HG02763 (cell line): Measurements from ENCODE around the gene R3HDM1.
A peak's percentile ranks its signal among the peaks of the same experiment; 100 is the strongest.
"Not testable (repeated sequence)": the region's sequence is repeated elsewhere in the genome, so short reads cannot be mapped to it uniquely, and the experiment has no call there.

ENCODE experiments used
- ATAC-seq: cut with Tn5 transposase; IDR thresholded peaks from one replicate; pipeline ENCODE4 v1.9.1; 2021; ENCODE audit warnings: mild to moderate bottlenecking, moderate library complexity; ENCODE audit not compliant: unreplicated experiment

The R3HDM1 gene

DNA sequence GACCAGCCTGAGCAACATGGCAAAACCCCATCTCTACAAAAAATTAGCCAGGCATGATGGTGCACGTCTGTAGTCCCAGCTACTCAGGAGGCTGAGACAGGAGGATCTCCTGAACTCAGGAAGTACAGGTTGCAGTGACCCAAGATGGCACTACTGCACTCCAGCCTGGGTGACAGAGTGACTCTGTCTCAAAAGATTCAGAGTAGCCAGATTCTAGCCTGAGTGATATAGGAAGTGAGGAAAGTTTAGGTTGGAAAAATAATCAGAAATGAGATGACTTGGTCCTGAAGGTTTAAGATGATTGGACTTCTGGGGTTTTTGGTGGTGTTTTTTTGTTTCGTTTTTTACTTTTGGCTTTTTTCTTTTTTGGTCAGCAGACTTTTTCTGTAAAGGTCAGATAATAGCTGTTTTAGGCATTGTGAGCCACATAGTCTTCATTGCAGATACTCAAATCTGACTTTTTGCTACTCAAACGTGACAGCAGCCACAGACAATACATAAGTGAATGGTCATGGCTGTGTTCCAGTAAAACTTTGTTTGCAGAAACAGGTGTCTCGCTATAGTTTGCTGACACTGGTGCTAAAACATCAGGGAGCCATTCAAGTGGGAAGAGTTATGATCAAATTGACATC lies 106.3 kb downstream of the R3HDM1 start:
- peak; percentile 64 for ATAC-seq

DNA sequence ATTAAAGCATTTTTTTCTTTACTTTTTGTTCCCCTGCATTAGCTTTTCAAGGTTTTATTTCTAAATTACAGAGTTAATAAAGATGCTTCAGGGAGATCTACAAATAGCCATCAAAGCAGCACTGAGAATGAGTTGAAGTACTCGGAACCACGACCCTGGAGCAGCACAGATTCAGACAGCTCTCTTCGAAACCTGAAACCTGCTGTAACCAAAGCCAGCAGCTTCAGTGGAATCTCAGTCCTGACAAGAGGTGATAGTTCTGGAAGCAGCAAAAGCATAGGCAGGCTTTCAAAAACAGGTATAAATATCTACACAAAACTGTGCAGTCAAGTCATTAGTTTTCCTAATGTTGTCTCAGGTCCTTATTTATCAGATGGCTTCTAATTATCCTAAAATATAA lies 107.5 kb downstream of the R3HDM1 start:
- ATAC-seq, result no peak

DNA sequence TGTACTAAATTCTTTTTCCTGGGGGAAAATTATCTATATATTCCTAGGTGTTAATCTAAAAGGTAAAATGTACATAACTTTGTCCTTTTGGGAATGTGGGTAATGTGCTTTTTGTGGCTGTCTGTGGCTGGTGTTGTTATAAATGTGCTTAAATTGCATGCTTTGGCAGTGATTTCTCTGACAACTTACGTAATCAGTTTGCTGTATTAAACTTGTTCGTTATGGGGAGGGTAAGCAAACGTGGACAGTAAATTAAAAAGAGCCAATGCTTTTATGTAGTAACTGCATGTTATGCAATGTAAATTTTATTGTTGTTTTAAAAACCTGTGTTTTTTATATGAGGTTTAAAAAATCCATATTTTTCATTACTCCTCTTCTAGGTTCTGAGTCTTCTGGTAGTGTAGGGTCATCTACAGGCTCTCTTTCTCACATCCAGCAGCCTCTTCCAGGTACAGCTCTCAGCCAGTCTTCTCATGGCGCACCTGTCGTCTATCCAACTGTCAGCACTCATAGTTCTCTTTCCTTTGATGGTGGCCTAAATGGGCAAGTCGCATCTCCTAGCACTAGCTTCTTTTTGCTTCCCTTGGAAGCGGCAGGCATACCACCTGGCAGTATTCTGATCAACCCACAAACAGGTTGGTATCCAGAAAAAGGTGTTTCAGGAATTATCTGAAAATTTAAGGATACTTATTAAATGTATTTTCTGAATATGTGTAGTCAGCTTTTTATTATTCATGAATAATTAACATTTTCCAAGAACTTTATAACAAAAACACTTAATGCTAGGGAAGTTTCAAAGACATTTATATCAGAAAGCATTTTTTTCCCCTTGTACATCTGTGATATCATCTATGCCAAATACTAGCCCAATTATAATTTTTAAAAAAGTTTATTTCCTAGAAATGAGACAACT lies 110.1 kb downstream of the R3HDM1 start:
- ATAC-seq, result no peak

DNA sequence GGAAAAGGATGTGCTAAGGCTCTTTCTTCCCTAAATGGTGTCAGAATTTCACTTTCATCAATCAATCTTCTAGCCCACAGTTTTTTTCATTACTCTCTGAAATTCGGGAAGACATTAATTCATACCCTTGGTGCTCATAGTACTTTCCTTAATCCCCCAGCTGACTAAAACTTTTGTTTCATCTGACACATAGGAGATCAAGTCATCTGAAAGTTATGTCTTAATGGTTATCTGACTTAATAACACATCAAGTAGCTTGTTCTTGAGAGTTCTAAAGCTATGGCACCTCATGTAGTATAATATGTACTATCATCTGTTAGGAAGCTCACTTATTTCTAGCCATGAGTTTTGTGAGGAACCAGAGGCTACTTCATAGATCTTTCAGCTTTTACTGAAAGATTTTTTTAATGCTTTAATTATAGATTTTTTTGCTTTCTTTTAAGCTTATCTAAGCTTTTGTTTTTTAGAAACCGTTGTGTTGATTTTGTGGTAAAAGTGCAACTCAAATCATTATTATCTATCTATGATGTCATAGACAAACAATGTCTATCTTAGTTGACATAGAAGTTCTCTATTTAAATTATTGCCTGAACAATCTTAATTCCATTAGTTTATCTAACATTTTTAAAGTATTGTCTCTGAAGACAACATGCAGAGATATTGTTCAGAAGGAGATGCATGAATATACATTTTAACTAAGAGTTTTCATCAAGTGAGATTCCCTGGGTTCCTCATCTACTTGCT lies 116.7 kb downstream of the R3HDM1 start:
- no peak for ATAC-seq

DNA sequence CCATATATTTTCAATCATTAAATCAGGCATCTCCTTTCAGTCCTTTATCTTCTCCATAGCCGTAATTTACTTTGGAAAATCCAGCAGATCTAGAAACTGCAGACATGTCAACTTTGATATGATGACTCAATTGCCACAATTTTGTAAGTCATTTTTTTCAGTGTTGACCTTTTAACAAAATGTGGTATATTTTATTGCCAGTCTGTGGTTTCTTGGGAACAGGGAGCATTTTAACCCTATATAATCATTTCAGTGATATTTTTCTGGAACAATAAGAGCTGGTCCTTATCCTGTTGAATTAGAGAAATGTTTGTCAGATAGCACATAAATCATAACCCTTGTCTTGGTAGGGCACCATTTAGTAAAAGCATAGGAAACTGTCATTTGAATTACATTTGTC lies 119.4 kb downstream of the R3HDM1 start:
- no peak for ATAC-seq

DNA sequence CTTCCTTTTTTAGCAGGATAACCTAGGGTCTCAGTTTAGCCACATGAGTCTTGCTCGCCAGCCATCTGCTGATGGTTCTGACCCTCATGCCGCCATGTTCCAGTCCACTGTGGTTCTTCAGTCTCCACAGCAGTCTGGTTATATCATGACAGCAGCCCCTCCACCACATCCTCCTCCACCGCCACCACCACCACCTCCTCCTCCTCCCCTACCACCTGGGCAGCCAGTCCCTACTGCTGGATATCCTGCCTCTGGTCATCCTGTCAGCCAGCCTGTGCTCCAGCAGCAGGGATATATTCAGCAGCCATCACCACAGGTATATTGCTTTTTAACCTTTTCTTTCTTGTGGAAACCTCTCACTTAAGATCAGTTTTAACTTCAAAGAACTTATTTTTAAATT lies 120.4 kb downstream of the R3HDM1 start:
- ATAC-seq, result no peak

DNA sequence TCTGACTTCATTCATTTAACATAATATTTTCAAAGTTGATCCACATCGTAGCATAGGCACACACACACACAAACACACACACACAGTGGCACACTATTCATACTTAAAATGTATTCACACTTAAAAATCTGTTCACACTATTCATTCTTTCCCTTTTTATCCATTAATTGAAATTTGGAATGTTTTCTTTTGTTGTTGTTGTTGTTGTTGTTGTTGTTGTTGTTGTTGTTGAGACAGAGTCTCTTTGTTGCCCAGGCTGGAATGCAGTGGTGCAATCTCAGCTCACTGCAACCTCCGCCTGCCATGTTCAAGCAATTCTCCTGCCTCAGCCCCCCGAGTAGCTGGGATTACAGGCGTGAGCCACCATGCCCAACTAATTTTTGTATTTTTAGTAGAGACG lies 123.0 kb downstream of the R3HDM1 start:
- ATAC-seq, result not testable (repeated sequence)

DNA sequence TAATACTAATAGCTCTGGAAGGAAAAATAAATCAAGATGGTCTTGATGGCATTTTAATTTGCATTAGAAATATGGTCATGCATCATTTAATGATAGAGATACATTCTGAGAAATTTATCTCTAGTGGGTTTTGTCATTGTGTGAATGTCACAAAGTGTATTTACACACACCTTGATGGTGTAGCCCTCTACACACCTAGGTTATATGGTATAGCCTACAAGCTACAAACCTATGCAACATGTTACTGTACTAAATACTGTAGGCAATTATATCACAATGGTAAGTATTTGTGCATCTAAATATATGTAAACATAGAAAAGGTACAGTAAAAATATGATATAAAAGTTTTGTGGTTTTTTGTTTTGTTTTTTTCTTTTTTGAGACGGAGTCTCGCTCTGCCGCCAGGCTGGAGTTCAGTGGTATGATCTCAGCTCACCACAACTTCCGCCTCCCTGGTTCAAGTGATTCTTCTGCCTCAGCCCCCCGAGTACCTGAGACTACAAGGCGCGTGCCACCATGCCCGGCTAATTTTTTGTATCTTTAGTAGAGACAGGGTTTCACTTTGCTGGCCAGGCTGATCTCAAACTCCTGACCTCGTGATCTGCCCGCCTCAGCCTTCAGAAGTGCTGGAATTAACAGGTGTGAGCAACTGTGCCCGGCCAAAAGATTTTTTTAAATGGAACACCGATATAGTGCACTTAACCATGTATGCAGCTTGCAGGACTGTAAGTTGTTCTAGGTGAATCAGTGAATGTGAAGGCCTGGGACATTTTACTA lies 126.7 kb downstream of the R3HDM1 start:
- ATAC-seq, result no peak

DNA sequence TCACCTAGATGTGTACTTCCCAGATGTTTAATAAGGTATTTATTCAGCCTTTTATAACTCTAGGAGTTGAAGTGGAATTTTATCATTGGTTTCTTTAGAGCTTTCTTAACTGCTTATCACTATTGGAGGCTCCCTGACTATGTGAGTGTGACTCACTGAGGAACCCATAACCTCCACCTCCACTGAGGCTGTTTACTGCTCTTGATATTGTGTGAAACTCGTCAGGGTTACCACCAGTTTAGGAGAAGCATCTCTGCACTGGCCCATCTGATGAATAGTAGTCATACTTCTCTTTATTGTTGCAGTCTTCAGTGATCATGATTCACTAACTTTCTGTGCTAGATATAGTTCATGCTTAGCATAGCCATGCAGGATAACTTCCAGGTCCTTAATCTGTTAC lies 130.8 kb downstream of the R3HDM1 start:
- ATAC-seq, result no peak

DNA sequence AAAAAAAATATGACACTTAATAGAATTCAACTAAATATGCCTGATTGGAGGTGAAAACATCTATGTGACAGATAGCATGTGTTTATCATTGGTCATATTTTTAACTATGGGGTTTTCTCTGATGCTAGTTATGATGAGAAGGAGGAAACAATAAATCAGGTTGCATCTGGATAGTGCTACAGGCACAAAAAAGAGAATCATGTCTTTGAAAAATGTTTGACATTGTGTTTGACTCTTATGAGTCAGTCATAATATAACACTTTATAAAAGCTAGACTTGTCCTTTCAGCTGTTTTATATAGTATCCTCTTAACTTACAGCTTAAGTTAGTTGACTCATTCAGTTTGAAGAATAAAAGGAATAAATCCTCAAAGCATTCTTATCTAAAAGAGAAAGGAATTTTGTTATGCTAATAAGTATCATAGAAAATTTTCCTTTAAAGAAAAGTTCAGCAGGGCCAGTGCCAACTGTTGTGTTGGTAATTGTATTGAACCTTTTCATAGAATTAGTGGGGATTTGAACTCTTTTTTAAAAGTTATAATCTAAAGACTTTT lies 131.9 kb downstream of the R3HDM1 start:
- ATAC-seq, result no peak

DNA sequence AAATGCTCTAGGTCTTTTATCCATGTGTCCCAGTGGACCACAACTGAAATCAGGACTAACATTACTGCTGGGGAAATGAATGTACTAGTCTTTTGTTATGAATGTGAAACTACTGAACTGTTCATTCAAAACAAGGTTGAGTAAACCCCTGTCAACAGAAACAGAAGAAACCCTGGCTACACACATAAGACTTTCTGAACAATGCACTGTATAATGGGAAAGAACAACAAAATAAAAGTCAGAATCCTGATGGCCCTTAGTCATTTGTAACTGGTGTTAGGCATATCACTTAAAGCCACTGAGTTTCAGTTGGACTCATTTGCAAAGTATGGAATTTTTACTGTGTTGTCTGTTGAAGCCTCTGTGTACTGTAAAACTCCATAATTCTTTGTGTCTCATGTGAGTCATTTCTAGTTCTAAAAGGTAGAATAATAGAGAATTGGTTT lies 133.4 kb downstream of the R3HDM1 start:
- peak; percentile 77 for ATAC-seq

DNA sequence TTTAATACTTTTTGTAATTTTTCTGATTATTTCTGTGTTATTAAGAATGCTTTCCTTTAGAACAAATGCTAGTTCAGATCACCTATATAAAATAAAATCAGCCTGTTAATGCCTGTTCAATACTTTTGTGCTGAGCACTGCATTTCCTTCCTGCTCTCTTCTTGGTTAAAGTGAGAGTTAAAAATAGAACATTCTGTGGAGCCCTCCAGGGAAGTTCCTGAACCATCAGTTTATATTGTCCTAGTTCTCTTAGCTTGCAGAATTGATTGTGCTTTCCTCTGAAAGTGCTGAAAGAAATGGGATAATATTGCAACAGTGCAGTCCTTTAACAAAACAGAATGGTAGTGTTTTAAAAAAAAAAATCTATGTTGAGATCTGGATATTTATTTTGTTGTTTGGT lies 135.8 kb downstream of the R3HDM1 start:
- no peak for ATAC-seq

DNA sequence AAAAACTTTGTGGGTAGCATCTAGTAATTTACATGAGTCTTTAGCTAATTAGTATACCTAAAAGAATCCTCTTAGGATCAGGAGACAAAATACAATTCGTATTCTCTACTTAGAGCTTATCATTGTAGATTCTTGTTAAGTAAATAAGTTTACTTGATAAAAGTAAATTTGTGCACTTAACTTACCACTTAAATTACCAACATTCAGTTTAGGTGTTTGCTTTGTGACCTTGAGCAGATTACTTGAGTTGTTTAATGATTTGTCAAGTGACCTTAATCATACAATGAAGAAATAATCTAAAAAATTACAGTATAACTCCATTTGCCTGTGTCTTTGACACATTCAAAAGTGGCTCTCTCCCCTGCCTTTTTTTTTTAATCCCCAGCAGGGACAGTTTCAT lies 143.2 kb downstream of the R3HDM1 start:
- no peak for ATAC-seq

DNA sequence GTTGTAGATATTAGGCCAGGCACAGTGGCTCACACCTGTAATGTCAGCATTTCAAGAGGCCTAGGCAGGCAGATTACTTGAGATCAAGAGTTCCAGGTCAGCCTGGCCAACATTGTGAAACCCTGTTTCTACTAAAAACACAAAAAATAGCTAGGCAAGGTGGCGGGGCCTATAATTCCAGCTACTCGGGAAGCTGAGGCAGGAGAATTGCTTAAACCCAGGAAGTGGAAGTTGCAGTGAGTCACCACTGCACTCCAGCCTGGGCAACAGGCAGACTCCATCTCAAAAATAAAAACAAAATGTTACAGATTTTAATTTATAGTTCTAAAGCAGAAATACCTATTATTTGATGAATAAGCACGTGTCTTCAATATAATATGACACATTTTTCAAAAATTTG lies 144.7 kb downstream of the R3HDM1 start:
- ATAC-seq, result no peak

DNA sequence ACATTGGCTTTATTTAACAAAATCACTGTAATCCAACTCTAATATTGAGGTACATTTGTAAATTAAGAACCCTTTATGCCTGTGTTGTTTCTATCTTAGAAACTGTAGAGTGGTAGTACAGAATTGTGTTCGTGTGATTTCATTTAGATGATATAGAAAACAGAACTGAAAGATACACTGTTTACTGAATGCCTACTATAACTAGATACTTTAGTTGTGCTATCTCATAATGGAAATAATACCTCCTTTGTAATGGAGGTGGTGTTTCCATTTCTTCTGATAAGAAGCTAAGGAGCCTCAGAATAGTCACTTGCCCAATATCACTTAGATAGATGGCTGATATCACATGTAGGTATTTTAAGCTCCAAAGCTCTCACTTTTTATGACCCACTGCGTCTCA lies 147.8 kb downstream of the R3HDM1 start:
- no peak for ATAC-seq

DNA sequence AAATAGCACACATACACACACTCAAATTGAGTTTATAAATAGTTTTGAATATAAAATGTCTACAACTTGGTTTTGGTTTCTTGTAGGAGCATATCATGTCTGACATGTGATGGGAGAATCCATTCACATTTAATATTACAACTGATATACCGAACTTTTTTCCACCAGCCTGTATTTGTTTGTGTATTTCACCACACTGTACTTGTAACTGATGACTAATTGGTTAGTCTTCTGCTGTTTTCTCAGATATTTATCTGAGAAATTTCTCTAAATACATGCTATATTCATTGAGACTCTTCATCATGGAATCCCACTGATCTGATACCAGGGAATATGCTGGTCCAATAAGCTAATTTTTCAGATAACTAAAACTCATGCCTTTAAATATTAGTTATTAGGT lies 154.1 kb downstream of the R3HDM1 start:
- ATAC-seq, result no peak

DNA sequence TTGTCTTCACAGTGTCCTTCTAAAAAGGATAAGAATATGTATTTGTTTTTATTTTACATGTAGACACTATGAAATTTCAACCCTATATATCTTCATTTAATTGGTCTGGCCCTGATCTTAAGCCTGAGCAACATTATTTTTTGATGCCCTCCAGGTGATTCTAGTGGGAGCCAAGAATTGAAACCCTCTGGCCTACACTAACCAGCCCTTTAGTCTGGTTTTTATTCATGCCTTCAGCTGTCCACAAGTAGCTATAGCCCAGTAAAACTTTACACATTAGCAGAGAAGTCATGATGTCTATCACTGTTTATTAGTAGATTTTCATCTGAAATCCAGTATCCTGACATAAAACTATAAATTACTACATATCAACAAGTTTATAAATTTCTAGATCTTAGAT lies 157.7 kb downstream of the R3HDM1 start:
- ATAC-seq, result no peak

DNA sequence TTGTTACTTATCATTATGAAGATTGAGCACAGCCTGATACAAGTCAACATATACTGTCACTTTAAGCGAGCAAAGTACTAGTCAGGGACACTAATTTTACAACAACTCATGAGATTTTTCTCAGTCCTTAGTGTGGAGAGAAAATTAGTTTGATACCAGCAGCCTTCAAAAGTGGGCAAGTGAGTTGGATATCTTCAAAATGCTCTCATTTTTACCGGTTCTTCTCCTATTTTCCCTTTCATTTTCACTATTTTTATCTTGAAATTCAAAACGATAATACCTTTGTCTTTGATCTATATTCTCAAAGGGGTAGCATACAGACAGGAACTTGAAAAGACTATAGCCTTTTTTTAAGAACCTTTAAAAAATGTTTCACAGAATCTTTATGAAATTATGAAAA lies 158.4 kb downstream of the R3HDM1 start:
- ATAC-seq, result no peak

DNA sequence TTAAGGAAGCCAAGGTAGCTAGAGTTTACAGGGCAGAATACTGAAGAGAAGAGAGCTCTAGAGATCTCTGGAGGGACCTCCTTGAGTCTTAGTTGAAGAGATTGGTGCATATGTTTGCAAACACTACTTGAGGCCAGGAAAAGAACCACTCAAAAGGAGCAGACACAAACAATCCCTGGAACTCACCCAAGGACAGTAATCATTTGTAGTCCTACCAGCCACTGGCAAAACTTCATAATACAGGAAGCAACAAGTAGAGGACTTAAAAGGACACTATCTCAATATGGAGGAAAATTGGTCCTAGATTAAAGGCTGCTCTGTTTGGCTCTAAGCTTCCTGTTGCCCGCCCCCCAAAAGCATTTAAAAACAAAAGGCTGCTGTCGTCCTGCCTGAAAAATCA lies 163.4 kb downstream of the R3HDM1 start:
- no peak for ATAC-seq

DNA sequence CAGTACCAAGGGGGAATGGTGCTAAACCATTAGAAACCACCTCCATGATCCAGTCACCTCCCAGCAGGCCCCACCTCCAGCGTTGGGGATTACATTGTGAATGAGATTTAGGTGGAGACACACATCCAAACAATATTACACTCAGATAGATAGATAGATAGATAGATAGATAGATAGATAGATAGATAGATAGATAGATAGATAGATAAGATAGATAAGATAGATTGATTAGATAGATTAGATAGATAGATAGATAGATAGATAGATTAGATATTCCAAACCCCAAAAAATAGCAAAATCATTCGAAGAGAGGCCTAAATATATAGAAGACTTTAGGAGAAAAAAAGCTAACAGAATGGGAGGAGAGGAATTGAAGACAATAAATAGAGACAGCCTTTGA lies 167.6 kb downstream of the R3HDM1 start:
- no peak for ATAC-seq

DNA sequence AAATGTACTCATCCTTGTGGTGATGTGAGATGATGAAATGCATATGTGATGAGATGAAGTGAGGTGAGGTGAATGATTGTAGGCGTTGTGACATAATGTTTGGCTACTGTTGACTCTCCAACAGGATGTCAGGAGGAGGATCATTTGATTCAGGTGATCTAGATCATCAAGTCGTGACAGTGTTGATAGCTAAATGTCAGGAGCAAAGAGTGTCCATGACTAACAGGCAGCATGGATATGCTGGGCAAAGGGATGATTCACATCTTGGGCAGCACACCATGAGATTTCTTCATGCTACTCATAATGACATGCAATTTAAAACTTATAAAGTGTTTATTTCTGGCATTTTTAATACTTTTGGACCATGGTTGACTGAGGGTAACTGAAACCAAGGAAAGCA lies 170.2 kb downstream of the R3HDM1 start:
- ATAC-seq, result no peak
